GM19372 (cell line): ENCODE results near the gene GPX1.
"Not testable (repeated sequence)": the region's sequence is repeated elsewhere in the genome, so short reads cannot be mapped to it uniquely, and the experiment has no call there.

Experiments
- ATAC-seq: cut with Tn5 transposase; IDR thresholded peaks from one replicate; pipeline ENCODE4 v1.9.1; 2021; ENCODE audit warnings: mild to moderate bottlenecking, low read depth, moderate library complexity; ENCODE audit not compliant: unreplicated experiment

Gene GPX1

DNA sequence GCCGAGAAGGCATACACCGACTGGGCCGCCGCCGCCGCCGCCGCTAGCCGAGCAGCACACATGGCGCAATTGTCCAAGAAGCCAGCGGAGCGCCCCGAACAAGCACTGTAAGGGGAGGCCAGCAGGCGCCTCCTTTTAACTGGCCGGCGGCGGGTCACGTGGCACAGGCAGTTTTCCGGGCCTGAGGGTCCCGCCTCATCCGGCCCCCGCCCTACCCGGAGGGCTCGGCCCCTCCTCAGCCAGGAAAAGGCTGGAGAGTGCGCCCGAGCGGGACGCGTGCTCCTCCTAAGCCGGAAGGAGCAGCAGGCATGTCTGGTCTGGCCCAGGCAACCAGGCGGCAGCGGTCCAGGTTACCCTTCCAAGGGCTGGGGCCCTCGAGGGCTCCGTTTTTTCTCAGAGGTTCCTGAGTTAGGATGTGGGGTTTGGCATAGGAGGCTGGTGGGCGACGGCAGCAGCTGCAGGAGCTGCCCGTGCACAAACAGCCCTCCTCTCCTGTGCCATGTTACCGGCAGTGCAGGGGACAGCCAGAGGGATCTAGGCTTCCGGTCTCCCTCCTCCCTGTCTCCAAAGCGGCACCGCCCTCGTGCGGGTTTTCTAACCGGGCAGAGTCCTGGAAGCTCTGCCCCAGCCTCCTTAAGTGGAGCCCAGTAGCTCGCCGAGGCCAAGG, at the start of gene GPX1:
Gene GPX1, minus strand, starts transcription at position 137 of the 667 bp plus-strand sequence. Its CDS starts 75 bp downstream, at position 62.
- peak; percentile 85 for ATAC-seq

DNA sequence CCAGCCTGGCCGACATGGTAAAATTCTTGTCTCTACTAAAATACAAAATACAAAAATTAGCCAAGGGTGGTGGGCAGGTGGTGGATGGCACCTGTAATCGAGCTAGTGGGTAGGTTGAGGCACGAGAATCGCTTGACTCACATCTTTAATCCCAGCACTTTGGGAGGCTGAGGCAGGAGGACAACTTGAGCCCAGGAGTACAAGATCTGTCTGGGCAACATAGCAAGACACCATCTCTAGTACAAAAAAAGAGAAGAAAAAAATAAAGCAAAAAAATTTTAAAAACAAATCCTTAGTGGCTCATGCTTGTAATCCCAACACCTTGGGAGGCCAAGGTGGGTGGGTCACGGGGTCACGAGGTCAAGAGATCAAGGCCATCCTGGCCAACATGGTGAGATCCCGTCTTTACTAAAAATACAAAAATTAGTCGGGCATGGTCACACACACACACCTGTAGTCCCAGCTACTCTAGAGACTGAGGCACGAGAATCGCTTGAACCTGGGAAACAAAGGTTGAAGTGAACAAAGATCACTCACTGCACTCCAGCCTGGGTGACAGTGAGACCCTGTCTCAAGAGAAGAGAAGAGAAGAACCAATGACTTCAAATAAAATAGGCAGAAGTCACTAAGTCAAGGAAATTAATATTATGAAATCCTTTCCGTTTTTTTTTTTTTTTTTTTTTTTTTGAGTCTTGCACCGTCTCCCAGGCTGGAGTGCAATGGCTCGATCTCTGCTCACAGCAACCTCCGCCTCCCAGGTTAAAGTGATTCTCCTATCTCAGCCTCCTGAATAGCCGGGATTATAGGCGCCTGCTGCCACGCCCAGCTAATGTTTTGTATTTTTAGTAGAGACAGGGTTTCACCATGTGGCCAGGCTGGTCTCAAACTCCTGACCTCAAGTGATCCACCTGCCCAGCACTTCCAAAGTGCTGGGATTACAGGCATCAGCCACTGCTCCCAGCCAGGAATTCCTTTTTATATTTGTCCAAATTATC, 48.7 kb upstream of the GPX1 start:
- ATAC-seq: no peak

DNA sequence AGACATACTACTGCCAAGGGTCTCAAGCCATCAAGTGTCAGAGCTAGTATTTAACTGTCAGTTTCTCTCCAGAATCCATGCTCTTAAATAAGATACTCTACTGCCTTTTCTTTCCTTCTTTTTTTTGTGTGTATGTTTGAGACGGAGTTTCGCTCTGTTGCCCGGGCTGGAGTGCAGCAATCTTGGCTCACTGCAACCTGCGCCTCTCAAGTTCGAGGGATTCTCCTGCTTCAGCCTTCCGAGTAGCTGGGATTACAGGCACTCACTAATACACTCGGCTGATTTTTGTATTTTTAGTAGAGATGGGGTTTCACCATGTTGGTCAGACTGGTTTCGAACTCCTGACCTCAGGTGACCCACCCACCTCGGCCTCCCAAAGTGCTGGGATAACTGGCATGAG, 47.4 kb upstream of the GPX1 start:
- ATAC-seq: not testable (repeated sequence)

DNA sequence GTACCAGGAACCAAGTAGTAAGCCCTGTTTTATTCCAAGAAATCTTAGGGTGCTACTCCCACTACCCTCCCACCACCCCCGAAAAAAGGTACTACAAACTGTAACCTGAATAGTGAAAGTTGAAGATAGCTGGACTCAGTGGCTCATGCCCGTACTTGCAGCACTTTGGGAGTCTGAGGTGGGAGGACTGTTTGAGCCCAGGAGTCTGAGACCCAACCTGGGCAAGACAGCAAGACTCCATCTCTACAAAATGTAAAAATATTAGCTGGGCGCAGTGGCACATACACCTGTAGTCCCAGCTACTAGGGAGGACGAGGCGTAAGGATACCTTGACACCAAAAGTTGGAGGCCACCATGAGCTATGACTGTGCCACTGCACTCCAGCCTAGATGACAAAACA, 45.7 kb upstream of the GPX1 start:
- ATAC-seq: no peak

DNA sequence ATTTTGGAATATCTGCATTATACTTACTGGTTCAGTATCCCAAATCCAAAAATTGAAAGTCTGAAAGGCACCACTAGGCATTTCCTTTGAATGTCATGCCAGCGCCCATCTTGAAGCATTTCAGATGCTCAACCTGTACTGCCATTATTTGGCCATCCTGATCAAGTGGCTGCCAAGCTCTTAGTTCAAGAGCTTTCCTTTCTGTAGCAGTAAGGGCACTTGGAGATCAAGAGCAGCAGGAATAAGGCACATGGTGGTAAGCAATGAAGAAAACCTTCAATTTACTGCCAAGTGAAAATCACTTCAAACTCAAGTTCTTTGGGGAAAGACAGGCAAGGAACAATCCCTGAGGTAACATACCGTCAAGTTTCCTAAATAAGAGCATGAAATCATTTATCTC, 43.6 kb upstream of the GPX1 start:
- no peak for ATAC-seq

DNA sequence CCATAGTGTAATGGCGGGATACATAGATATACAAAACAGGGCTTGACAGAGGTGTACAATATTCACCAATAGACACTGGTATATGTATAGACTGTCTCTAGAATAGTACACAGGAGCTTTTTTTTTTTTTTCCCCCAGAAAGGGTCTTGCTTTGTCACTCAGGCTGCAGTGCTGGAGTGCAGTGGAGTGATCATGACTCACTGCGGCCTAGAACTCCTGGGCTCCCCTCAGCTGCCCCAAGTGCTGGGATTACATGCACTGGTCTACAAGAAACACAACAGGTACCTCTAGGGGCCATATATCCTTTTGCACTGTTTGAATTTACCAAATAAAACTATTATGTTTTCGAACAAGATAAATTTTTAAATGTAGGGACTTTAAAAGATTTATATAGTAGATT, 41.3 kb upstream of the GPX1 start:
- ATAC-seq: no peak

DNA sequence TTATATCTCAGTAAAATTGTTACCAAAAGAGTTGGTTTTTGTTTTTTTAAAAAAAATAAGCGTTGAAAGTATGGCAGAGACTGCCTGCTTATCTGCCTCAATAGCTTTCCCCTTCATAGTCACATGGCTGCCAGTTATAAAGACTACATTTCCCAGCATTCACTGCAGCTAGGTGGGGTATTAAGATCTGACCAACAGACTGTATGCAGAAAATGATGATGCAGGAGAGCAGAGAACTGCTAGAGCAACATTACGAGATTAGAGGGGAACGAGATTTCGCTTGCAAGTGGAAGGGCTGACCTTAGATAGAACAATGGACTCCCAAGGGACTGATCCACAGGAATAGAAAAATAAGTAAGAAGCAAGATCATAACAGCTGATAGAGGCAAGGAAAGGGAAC, 39.3 kb upstream of the GPX1 start:
- no peak for ATAC-seq

DNA sequence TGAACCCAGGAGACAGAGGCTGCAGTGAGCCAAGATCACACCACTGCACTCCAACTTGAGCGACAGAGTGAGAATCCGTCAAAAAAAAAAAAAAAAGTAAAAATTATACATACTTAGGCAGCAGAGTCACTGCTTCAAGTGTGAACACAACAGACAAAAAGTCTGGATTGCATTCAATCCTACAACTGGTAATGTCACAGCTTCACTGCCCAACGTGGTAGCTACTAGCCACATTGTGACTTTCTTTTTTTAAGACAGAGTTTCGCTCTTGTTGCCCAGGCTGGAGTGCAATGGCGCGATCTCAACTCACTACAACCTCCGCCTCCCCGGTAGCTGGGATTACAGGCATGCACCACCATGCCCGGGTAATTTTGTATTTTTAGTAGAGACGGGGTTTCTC, 33.2 kb upstream of the GPX1 start:
- ATAC-seq: not testable (repeated sequence)

DNA sequence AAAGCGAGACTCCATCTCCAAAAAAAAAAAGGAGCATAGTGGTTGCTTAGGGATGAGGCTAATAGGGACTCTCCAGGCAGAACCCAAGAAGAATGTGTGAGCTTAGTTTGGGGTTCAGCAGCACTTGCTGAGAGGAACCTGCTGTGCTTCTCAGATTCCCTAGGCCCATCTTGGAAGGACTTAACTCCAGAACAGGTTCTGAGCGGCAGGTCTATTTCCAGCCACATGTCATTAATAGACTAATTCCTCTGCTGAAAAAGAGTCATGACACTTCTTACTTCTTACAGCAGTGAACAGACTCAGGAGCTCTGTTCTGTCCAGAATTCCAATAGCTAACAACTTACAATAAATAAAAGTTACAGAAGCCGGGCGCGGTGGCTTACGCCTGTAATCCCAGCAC, 31.1 kb upstream of the GPX1 start:
- no peak for ATAC-seq

DNA sequence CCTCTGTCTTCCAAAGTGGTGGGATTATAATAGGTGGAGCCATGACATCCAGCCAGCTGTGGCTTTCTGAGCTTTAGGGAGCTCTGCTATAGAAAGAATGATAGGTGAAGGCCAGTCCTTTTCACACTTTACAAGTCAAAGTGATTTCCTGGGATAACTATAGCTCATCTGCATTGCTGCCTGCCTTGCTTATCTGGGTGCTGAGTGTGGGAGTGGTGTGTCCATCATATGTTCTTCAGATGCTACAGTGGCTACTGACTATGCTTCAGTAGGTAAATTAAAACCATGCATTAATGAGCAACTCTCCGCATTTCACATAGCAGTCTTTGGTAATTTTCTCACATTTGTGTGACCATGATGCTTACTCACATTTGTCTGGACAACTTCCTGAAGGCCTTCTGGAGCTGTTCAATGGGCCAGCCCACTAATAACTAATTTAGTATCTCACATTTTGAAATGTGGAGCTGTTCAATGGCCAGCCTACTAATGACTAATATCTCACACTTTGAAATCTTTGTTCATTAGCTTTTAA, 30.2 kb upstream of the GPX1 start:
- no peak for ATAC-seq

DNA sequence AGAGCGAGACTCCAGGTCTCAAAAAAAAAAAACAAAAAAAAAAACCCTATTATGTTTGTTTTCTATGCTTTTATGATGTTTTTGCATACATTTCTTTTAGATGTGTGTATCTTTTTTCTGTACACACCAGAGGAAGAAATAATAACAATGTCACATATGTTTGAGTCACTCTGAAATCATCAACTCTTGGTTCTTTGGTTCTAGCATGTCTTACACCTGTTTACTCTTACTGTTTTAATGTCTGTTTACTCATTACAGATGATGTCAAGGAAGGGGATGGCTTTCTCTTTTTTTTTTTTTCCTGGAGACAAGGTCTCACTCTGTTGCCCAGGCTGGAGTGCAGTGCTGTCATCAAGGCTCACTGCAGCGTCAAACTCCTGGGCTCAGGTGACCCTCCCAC, 29.6 kb upstream of the GPX1 start:
- ATAC-seq: no peak

DNA sequence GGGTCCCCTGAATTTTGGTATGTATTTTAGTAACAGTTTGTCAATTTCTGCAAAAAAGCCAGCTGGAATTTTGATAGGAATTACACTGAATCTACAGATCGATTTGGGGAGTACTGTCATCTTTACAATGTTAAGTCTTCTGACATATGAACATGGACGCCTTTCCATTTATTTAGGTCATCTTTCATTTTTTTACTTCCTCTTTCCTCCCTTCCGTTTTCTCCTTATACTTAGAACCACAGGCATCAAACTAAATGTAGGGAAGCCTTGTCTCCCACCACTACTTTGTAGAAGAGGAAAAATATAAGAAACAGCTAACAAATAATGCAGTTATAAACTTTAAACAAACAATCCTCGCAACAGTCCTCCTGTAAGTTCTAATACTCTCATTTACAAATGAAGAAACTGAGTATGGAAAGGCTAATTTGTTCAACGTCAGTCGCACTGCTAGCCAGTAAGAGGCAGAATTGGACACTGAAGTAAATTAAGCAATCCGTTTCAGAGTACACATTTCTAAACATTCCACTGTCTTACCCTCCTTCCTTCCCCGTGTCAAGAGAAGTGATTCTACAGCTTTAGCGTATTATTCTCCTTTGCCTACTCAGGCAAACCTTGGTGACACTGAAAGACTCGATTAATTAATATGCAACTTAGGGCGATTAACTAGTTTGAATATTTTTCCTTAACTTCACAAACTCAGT, 28.1 kb upstream of the GPX1 start:
- ATAC-seq: no peak

DNA sequence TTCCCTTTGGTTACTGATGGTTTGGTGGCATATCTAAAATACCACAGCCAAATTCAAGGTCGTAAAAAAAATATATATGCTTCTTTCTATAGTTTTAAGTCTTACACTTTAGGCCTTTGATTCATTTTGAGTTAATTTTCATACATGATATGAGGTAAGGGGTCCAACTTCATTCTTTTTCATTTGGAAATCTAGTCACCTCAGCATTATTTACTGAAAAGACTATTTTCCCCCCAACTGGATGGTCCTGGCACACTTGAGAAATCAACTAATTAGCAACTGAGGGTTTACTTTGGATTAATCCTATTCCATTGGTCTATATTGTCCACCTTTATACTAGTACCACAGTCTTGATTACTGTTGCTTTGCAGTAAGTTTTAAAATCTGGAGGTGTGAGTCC, 27.5 kb upstream of the GPX1 start:
- no peak for ATAC-seq

DNA sequence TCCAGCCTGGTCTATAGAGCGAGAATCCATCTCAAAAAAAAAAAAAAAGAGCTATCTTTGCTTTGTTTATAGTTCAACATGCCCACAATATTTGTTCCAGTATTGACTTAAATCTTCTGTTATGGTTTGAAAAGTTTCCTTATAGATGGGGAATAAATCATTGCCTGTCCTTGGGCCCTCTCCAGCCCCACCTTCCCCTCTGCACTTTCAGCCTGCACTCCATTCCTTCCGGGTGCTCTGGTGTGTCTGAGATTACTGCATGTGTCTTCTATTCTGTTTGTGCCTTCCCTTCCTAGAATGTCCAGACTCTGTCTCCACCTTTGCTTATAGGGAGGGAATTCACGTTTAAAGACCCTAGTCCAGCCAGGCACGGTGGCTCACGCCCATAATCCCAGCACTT, 25.2 kb upstream of the GPX1 start:
- no peak for ATAC-seq

DNA sequence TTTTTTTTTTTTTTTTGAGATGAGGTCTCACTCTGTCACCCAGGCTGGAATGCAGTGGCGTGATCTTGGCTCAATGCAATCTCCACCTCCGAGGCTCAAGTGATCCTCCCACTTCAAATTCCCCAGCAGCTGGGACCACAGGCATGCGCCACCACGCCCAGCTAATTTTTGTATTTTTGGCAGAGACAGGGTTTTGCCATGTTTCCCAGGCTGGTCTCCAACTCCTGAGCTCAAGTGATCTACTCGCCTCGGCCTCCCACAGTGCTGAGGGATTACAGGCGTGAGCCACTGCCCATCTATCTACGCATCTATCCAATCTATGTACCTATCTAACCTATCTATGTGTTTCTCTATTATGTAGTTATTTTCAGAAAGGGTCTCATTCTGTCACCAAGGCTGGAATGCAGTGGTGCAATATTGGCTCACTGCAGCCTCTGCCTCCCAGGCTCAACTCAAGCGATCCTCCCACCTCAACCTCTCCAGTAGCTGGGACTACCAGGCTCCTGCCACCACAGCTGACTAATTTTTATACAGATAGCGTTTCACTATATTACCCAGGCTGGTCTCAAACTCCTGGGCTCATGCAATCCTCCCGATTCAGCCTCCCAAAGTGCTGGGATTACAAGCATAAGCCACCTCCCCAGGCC, 20.2 kb upstream of the GPX1 start:
- no peak for ATAC-seq

DNA sequence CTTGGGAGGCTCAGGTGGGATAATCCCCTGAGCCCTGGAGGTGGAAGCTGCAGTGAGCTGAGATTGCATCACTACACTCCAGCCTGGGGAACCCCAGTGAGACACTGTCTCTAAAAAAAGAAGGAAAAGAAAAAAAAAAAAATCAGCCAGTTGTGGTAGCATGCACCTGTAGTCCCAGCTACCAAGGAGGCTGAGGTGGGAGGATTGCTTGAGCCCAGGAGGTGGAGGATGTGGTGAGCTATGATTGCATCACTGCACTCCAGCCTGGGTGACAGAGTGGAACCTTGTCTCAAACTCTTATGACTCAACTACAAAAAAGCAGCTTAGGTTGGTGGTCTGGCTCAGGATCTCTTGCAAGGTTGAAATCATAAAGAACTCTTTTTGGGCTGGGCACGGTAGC, 19.3 kb upstream of the GPX1 start:
- no peak for ATAC-seq

DNA sequence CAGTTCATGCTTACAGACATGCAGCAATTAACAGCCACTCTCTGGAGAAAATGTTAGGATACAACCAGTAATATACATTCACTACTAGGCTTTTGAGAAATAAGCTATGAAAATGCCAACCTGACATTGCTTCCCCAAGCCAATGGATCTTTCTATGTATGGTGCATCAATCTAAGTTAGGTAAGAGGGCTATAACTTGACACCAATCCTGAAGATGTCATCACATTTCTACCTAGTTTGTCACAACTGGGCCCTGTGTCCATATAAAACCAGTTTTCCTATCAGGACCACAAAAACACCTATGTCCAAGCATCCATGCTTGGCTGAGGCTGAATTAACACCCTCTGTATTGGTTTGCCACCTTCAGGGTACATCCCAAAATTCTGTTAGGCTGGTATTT, 13.8 kb upstream of the GPX1 start:
- no peak for ATAC-seq

DNA sequence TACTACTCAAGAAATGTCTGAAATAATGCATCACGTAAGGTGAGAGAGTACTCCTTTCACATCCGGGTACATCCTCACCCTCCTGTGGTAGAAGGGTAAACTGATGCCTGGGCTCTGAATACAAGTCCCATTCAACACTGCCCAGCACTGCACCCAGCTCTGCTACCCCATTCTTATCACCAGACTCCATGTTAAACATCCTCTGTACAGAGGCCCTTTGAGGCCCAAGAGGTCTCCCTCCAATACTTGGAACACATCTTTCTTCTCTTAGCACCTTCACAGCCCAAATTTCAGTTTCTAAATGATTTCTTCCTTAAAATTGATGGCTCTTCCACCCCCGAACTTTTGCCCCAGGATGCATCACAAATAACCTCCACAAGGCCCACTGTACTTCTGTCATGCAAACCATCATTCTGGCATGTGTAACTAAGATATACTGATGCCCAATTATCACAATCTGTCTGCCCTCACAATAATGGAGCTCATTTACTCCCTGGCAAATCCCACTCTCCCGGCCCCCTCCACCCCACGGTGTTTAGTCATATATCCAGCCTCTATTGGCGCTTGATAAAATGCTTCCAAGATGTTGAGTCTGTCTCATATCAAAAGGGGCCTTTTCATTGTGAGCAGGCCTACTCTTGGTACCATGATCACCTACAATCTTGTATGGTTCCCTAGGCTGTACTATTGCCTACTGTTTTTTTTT, 12.6 kb upstream of the GPX1 start:
- ATAC-seq: no peak

DNA sequence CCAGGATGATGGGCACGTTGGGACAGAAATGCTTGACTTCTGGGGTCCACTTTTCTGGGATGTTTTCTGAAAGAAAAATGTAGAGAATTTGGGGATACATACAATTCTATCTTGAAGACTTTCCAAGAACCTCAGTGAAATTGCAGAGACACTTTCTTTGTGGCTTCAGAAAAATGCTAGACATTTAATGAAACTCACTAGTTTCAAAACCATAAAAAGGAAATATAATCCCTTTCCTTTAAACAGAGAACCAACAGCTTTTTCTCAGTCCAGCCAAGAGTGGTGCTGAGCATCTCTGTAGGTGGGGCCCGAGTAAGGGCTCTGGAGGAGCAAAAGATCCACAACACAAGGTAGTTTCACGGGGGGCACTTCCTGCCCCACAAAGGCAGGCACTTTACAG, 4.4 kb upstream of the GPX1 start:
- ATAC-seq: no peak

DNA sequence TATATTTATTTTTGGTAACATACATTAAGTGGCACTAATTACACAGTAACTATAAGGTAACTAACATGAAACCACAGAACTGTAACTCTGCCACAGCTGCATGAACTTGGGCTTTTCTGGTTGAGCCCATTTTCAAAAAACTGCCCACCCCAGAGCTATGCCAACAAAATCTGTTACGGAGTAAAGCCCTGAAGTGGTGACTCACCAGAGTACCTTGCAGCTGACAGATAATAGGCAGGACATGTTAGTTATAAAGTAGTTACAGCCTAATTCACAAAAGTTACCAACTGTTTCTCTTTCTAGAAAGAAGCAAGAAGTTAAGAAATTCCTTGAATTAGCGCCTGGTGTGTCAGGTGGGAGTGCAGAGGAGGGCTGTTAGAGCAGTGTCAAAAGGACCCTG, 1.5 kb upstream of the GPX1 start:
- no peak for ATAC-seq
